Measurements from ENCODE around the gene RSU1.

Gene RSU1

GRCh38 chr10:16679511-16679910 is 137.7 kb downstream of the RSU1 start:
- DNase-seq, result no peak

GRCh38 chr10:16675334-16675733 is 141.9 kb downstream of the RSU1 start:
- DNase-seq, result no peak

GRCh38 chr10:16674147-16674703 is 143.0 kb downstream of the RSU1 start:
- DNase-seq, result no peak

- no peak for DNase-seq
These were observed 143.8 kb downstream of the RSU1 start for GRCh38 chr10:16673443-16673842.

GRCh38 chr10:16663444-16663843 is 153.8 kb downstream of the RSU1 start:
- no peak for DNase-seq

- DNase-seq, result no peak
These were observed 154.3 kb downstream of the RSU1 start for GRCh38 chr10:16662923-16663322.

- no peak for DNase-seq
These were observed 160.3 kb downstream of the RSU1 start for GRCh38 chr10:16656895-16657294.

GRCh38 chr10:16653224-16653623 is 164.0 kb downstream of the RSU1 start:
- peak in 1 of 56 donors; percentile 4 for DNase-seq

GRCh38 chr10:16652154-16652553 is 165.1 kb downstream of the RSU1 start:
- no peak for DNase-seq

- DNase-seq, result no peak
These were observed 167.5 kb downstream of the RSU1 start for GRCh38 chr10:16649757-16650156.

- DNase-seq, result no peak
These were observed 168.9 kb downstream of the RSU1 start for GRCh38 chr10:16648366-16648765.

- no peak for DNase-seq
These were observed 170.8 kb downstream of the RSU1 start for GRCh38 chr10:16646181-16647059.

- no peak for DNase-seq
These were observed 173.1 kb downstream of the RSU1 start for GRCh38 chr10:16644146-16644545.

GRCh38 chr10:16643502-16643901 is 173.7 kb downstream of the RSU1 start:
- DNase-seq, result no peak

GRCh38 chr10:16640153-16640552 is 177.1 kb downstream of the RSU1 start:
- no peak for DNase-seq

- no peak for DNase-seq
These were observed 177.8 kb downstream of the RSU1 start for GRCh38 chr10:16639471-16639870.

- DNase-seq, result no peak
These were observed 184.2 kb downstream of the RSU1 start for GRCh38 chr10:16632996-16633395.

- DNase-seq, result no peak
These were observed 190.5 kb downstream of the RSU1 start for GRCh38 chr10:16626697-16627096.

- no peak for DNase-seq
These were observed 204.3 kb downstream of the RSU1 start for GRCh38 chr10:16612981-16613355.

- DNase-seq, result no peak
These were observed 204.9 kb downstream of the RSU1 start for GRCh38 chr10:16612115-16612980.

GRCh38 chr10:16611037-16611436 is 206.2 kb downstream of the RSU1 start:
- DNase-seq, result no peak

GRCh38 chr10:16609211-16609610 is 208.0 kb downstream of the RSU1 start:
- no peak for DNase-seq
